SK-N-SH treated with all-trans-retinoic acid at 6 μM for 48 hours (cell line): ENCODE measurements around the gene CSTF2.

Experiments used
- ATAC-seq: fragments of 200-7000 bp; cut with Tn5 transposase; 3 replicates; pipeline ENCODE4 v1.9.1; 2020; ENCODE audit warnings: mild to moderate bottlenecking, moderate library complexity
- ARNTL ChIP-seq: fragments of 450-650 bp; formaldehyde crosslinking; IDR thresholded peaks from 2 replicates; pipeline ENCODE4 v1.5.0; 2020; ENCODE audit warnings: low read depth, mild to moderate bottlenecking, moderate library complexity, borderline replicate concordance
- BACH2 ChIP-seq: fragments of 250-450 bp; sonication (Bioruptor Pico); IDR thresholded peaks from 2 replicates; pipeline ENCODE4 v1.9.0; 2021; ENCODE audit warnings: mild to moderate bottlenecking, borderline replicate concordance
- CREB5 ChIP-seq: fragments of 250-450 bp; sonication (Bioruptor Pico); IDR thresholded peaks from 2 replicates; pipeline ENCODE4 v1.5.1; 2020; ENCODE audit warnings: low read depth, mild to moderate bottlenecking, moderate library complexity
- CSDC2 ChIP-seq: fragments of 250-450 bp; sonication (Bioruptor Pico); IDR thresholded peaks from 2 replicates; pipeline ENCODE4 v1.5.0; 2020; ENCODE audit warnings: mild to moderate bottlenecking, moderate library complexity
- ESRRG ChIP-seq: fragments of 250-450 bp; sonication (Bioruptor Pico); IDR thresholded peaks from 2 replicates; pipeline ENCODE4 v1.6.1; 2021; ENCODE audit warnings: mild to moderate bottlenecking
- ISL1 ChIP-seq: fragments of 250-450 bp; sonication (Bioruptor Pico); IDR thresholded peaks from 2 replicates; pipeline ENCODE4 v2.1.2; 2022; ENCODE audit warnings: mild to moderate bottlenecking, moderate library complexity
- OSR1 ChIP-seq: fragments of 250-450 bp; sonication (Bioruptor Pico); IDR thresholded peaks from 2 replicates; pipeline ENCODE4 v1.8.0; 2022; ENCODE audit warnings: moderate library complexity, mild to moderate bottlenecking, inconsistent platforms
- PATZ1 ChIP-seq: fragments of 250-450 bp; sonication (Bioruptor Pico); IDR thresholded peaks from 2 replicates; pipeline ENCODE4 v1.8.0; 2020; ENCODE audit warnings: mild to moderate bottlenecking, moderate library complexity, borderline replicate concordance
- POU6F1 ChIP-seq: fragments of 250-450 bp; sonication (Bioruptor Pico); IDR thresholded peaks from 2 replicates; pipeline ENCODE4 v1.8.0; 2021; ENCODE audit warnings: low read depth, mild to moderate bottlenecking, moderate library complexity, borderline replicate concordance
- PPARA ChIP-seq: fragments of 250-450 bp; sonication (Bioruptor Pico); IDR thresholded peaks from 2 replicates; pipeline ENCODE4 v1.5.0; 2020; ENCODE audit warnings: mild to moderate bottlenecking, borderline replicate concordance
- RARB ChIP-seq: fragments of 250-450 bp; sonication (Bioruptor Pico); IDR thresholded peaks from 2 replicates; pipeline ENCODE4 v1.8.0; 2021; ENCODE audit warnings: mild to moderate bottlenecking, moderate library complexity
- SNAI2 ChIP-seq: fragments of 250-450 bp; sonication (Bioruptor Pico); IDR thresholded peaks from 2 replicates; pipeline ENCODE4 v1.5.0; 2020; ENCODE audit warnings: mild to moderate bottlenecking, moderate library complexity
- TCF4 ChIP-seq: fragments of 250-450 bp; sonication (Bioruptor Pico); IDR thresholded peaks from 2 replicates; pipeline ENCODE4 v1.8.0; 2021; ENCODE audit warnings: mild to moderate bottlenecking, moderate library complexity, borderline replicate concordance
- TOX ChIP-seq: fragments of 250-450 bp; sonication (Bioruptor Pico); IDR thresholded peaks from 2 replicates; pipeline ENCODE4 v1.8.0; 2021; ENCODE audit warnings: mild to moderate bottlenecking, moderate library complexity, borderline replicate concordance
- TSHZ2 ChIP-seq: fragments of 250-450 bp; sonication (Bioruptor Pico); IDR thresholded peaks from 2 replicates; pipeline ENCODE4 v1.5.0; 2020; ENCODE audit warnings: mild to moderate bottlenecking, moderate library complexity
- ZC3H10 ChIP-seq: fragments of 250-450 bp; sonication (Bioruptor Pico); IDR thresholded peaks from 2 replicates; pipeline ENCODE4 v1.5.1; 2021; ENCODE audit warnings: mild to moderate bottlenecking, moderate library complexity
- ZFP3 ChIP-seq: fragments of 250-450 bp; sonication (Bioruptor Pico); IDR thresholded peaks from 2 replicates; pipeline ENCODE4 v1.5.0; 2020; ENCODE audit warnings: mild to moderate bottlenecking, moderate library complexity
- ZFP30 ChIP-seq: fragments of 450-650 bp; formaldehyde crosslinking; IDR thresholded peaks from 2 replicates; pipeline ENCODE4 v1.5.0; 2022; ENCODE audit warnings: mild to moderate bottlenecking, moderate library complexity
- ZNF565 ChIP-seq: fragments of 450-650 bp; formaldehyde crosslinking; conservative IDR thresholded peaks from 2 replicates; pipeline ENCODE4 v1.5.0; 2020; ENCODE audit warnings: low read depth, mild to moderate bottlenecking, moderate library complexity
- ZNF70 ChIP-seq: fragments of 450-650 bp; formaldehyde crosslinking; IDR thresholded peaks from 2 replicates; pipeline ENCODE4 v1.5.0; 2020; ENCODE audit warnings: mild to moderate bottlenecking, moderate library complexity

CSTF2 gene

GRCh38 chrX:100863326-100863864, 43.2 kb downstream of the CSTF2 start:
- ATAC-seq: no peak
- no peak for TF ChIP-seq OSR1
- no peak for TF ChIP-seq ARNTL (CRISPR knock-in tag)
- no peak for TF ChIP-seq ZFP3 (CRISPR knock-in tag)

- TF ChIP-seq PATZ1 (CRISPR knock-in tag): no peak
- TF ChIP-seq ZNF565: no peak
- TF ChIP-seq ZC3H10 (CRISPR knock-in tag): no peak
- no peak for TF ChIP-seq RARB (CRISPR knock-in tag)
- no peak for TF ChIP-seq TSHZ2 (CRISPR knock-in tag)
- no peak for TF ChIP-seq CREB5 (CRISPR knock-in tag)
- TF ChIP-seq ZNF70 (CRISPR knock-in tag): no peak
- no peak for TF ChIP-seq POU6F1 (CRISPR knock-in tag)
- no peak for TF ChIP-seq SNAI2 (CRISPR knock-in tag)
- no peak for TF ChIP-seq ARNTL (CRISPR knock-in tag)
- ATAC-seq: peak; percentile 73
These were observed 44.6 kb downstream of the CSTF2 start for GRCh38 chrX:100864657-100865391.

- no peak for ATAC-seq
- TF ChIP-seq PPARA (CRISPR knock-in tag) (no peak), TCF4 (CRISPR knock-in tag) (no peak), ESRRG (CRISPR knock-in tag) (no peak), ZFP3 (CRISPR knock-in tag) (no peak), TOX (CRISPR knock-in tag) (no peak), ZNF70 (CRISPR knock-in tag) (no peak), ARNTL (CRISPR knock-in tag) (no peak), CSDC2 (no peak), ZNF565 (no peak), SNAI2 (CRISPR knock-in tag) (no peak), RARB (CRISPR knock-in tag) (no peak), CREB5 (CRISPR knock-in tag) (no peak)
These were observed 48.1 kb downstream of the CSTF2 start for GRCh38 chrX:100868273-100868672.

- ATAC-seq: no peak
- no peak for TF ChIP-seq CSDC2
- no peak for TF ChIP-seq PPARA (CRISPR knock-in tag)
- no peak for TF ChIP-seq BACH2
- no peak for TF ChIP-seq TSHZ2 (CRISPR knock-in tag)
- no peak for TF ChIP-seq ZNF565
- TF ChIP-seq ZFP30 (CRISPR knock-in tag): no peak
- TF ChIP-seq RARB (CRISPR knock-in tag): no peak
- TF ChIP-seq ESRRG (CRISPR knock-in tag): no peak
- TF ChIP-seq CREB5 (CRISPR knock-in tag): no peak
- TF ChIP-seq TOX (CRISPR knock-in tag): no peak
- TF ChIP-seq SNAI2 (CRISPR knock-in tag): no peak
- TF ChIP-seq ISL1 (CRISPR knock-in tag): no peak
- TF ChIP-seq TCF4 (CRISPR knock-in tag): no peak
These were observed 50.3 kb downstream of the CSTF2 start for GRCh38 chrX:100870527-100870926.
